ENCODE data around the gene FIZ1.

The FIZ1 gene

GRCh38 chr19:55636723-55637122, 37.4 kb upstream of the FIZ1 start:
- H3F3A ChIP-seq (ENCODE audit: low read depth), result no peaks in the 10 kb centered on the region

GRCh38 chr19:55635856-55636440, 36.6 kb upstream of the FIZ1 start:
- H3K36me3 ChIP-seq (ENCODE audit: insufficient read depth, low read length), result no peaks in the 10 kb centered on the region
- no peaks in the 10 kb centered on the region for H3F3A ChIP-seq (ENCODE audit: low read depth)
- peaks cover 39% of the 10 kb centered on the region for H3K79me2 ChIP-seq (ENCODE audit: insufficient read depth, low read length)

More at GRCh38 chr19:55636723-55637122, 37.4 kb upstream of the FIZ1 start:
- Histone ChIP-seq H3K4me3 (ENCODE audit: low read length, poor library complexity, severe bottlenecking) (peak overlapping the region; percentile 96), H4K20me1 (ENCODE audit: insufficient read depth, low read length, poor library complexity, severe bottlenecking) (peaks cover 8% of the 10 kb centered on the region), H3K36me3 (ENCODE audit: insufficient read depth, low read length) (no peaks in the 10 kb centered on the region), H3K79me2 (ENCODE audit: insufficient read depth, low read length) (peaks cover 46% of the 10 kb centered on the region), H3K4me1 (ENCODE audit: insufficient read depth, low read length, poor library complexity, severe bottlenecking) (peaks cover 37% of the 10 kb centered on the region), H2AFZ (ENCODE audit: low read length) (no peak overlapping the region), H3K4me2 (ENCODE audit: low read depth, low read length, poor library complexity, severe bottlenecking) (peak overlapping the region; percentile 99), H3K9ac (ENCODE audit: low read depth, low read length, poor library complexity, severe bottlenecking) (peak overlapping the region; percentile 96), H3K27me3 (ENCODE audit: insufficient read depth, low read length, poor library complexity, severe bottlenecking) (no peaks in the 10 kb centered on the region), H3K9me3 (ENCODE audit: insufficient read depth, low read depth, low read length) (no peaks in the 10 kb centered on the region), H3K9me2 (replicated peaks; ENCODE audit: low read depth, low read length) (no peaks in the 10 kb centered on the region)
- TF ChIP-seq CTCF (conservative IDR thresholded peaks at IDR 0.05; ENCODE audit: low read length), result no peak
- TF ChIP-seq EZH2phosphoT487 (IDR thresholded peaks at IDR 0.05; ENCODE audit: borderline replicate concordance), result no peak

GRCh38 chr19:55635334-55635717, 36.0 kb upstream of the FIZ1 start:
- TF ChIP-seq CTCF (conservative IDR thresholded peaks at IDR 0.05; ENCODE audit: low read length) (no peak), EZH2phosphoT487 (IDR thresholded peaks at IDR 0.05; ENCODE audit: borderline replicate concordance) (no peak)
- Histone ChIP-seq H3K9me2 (replicated peaks; ENCODE audit: low read depth, low read length) (no peaks in the 10 kb centered on the region), H2AFZ (ENCODE audit: low read length) (peak overlapping the region; percentile 82; the same call in 1 of the 2 replicates), H3K9ac (ENCODE audit: low read depth, low read length, poor library complexity, severe bottlenecking) (peak overlapping the region; percentile 96), H3K4me2 (ENCODE audit: low read depth, low read length, poor library complexity, severe bottlenecking) (peak overlapping the region; percentile 99), H3K36me3 (ENCODE audit: insufficient read depth, low read length) (no peaks in the 10 kb centered on the region), H3K4me3 (ENCODE audit: low read length, poor library complexity, severe bottlenecking) (peak overlapping the region; percentile 96), H3K27me3 (ENCODE audit: insufficient read depth, low read length, poor library complexity, severe bottlenecking) (no peaks in the 10 kb centered on the region), H3K9me3 (ENCODE audit: insufficient read depth, low read depth, low read length) (no peaks in the 10 kb centered on the region), H3K4me1 (ENCODE audit: insufficient read depth, low read length, poor library complexity, severe bottlenecking) (peaks cover 27% of the 10 kb centered on the region), H4K20me1 (ENCODE audit: insufficient read depth, low read length, poor library complexity, severe bottlenecking) (peaks cover 8% of the 10 kb centered on the region), H3F3A (ENCODE audit: low read depth) (no peaks in the 10 kb centered on the region), H3K79me2 (ENCODE audit: insufficient read depth, low read length) (peaks cover 36% of the 10 kb centered on the region)

More at GRCh38 chr19:55635856-55636440, 36.6 kb upstream of the FIZ1 start:
- Histone ChIP-seq H3K4me3 (ENCODE audit: low read length, poor library complexity, severe bottlenecking) (peak overlapping the region; percentile 96), H2AFZ (ENCODE audit: low read length) (no peak overlapping the region), H3K9me3 (ENCODE audit: insufficient read depth, low read depth, low read length) (no peaks in the 10 kb centered on the region), H4K20me1 (ENCODE audit: insufficient read depth, low read length, poor library complexity, severe bottlenecking) (peaks cover 8% of the 10 kb centered on the region), H3K4me1 (ENCODE audit: insufficient read depth, low read length, poor library complexity, severe bottlenecking) (peaks cover 30% of the 10 kb centered on the region), H3K9ac (ENCODE audit: low read depth, low read length, poor library complexity, severe bottlenecking) (peak overlapping the region; percentile 96), H3K27me3 (ENCODE audit: insufficient read depth, low read length, poor library complexity, severe bottlenecking) (no peaks in the 10 kb centered on the region), H3K4me2 (ENCODE audit: low read depth, low read length, poor library complexity, severe bottlenecking) (peak overlapping the region; percentile 99), H3K9me2 (replicated peaks; ENCODE audit: low read depth, low read length) (no peaks in the 10 kb centered on the region)
- TF ChIP-seq CTCF (conservative IDR thresholded peaks at IDR 0.05; ENCODE audit: low read length) (no peak), EZH2phosphoT487 (IDR thresholded peaks at IDR 0.05; ENCODE audit: borderline replicate concordance) (no peak)

Data from Loucy (cell line).